Mammary epithelial cell (primary cell): ENCODE data around the gene TACC2.

ENCODE experiments used
- EZH2 ChIP-seq: IDR thresholded peaks from 2 replicates; pipeline ENCODE4 v1.6.1; 2012; ENCODE audit warnings: low read length, inconsistent platforms, borderline replicate concordance
- TF ChIP-seq, protein P1 (sequence below), 2 donors: IDR thresholded peaks in 1 of 2; conservative IDR thresholded peaks in 1 of 2; 2 replicates each; pipeline ENCODE4 v1.5.1; 2011 to 2012; ENCODE audit warnings: inconsistent platforms in 2 of 2, low read length in 2 of 2, mild to moderate bottlenecking in 2 of 2, control low read depth in 1 of 2, low read depth in 1 of 2; ENCODE audit not compliant: insufficient read depth in 1 of 2; ENCODE audit errors: extremely low read depth in 1 of 2

DNA sequence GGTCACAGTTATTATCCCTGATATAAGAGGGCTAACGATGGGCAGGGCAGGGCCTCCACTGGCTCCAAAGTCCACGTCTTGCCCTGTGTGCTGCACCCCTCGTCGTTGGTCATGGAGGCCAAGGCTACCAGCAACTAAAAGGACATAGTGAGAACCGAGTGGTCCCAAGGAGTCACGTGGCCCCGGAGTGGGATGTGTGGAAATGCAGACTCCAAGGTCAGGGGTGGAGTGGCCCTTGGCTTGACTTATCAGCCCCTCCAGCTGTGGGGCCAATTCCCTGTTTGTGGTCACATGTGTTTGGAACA, 312.8 kb downstream of the TACC2 start:
- TF ChIP-seq, protein P1, sequence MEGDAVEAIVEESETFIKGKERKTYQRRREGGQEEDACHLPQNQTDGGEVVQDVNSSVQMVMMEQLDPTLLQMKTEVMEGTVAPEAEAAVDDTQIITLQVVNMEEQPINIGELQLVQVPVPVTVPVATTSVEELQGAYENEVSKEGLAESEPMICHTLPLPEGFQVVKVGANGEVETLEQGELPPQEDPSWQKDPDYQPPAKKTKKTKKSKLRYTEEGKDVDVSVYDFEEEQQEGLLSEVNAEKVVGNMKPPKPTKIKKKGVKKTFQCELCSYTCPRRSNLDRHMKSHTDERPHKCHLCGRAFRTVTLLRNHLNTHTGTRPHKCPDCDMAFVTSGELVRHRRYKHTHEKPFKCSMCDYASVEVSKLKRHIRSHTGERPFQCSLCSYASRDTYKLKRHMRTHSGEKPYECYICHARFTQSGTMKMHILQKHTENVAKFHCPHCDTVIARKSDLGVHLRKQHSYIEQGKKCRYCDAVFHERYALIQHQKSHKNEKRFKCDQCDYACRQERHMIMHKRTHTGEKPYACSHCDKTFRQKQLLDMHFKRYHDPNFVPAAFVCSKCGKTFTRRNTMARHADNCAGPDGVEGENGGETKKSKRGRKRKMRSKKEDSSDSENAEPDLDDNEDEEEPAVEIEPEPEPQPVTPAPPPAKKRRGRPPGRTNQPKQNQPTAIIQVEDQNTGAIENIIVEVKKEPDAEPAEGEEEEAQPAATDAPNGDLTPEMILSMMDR (conservative IDR thresholded peaks at IDR 0.05 in 1 of 2, IDR thresholded peaks at IDR 0.05 in 1 of 2; ENCODE audit: extremely low read depth in 1 of 2, insufficient read depth in 1 of 2, low read depth in 1 of 2, low read length in 2 of 2), result no peak
- TF ChIP-seq EZH2, result no peak
